C4-2B (cell line): ENCODE measurements around the gene LNP1.

Source experiments
- H3K27ac ChIP-seq: fragments of 450-650 bp; 2 replicates; pipeline ENCODE4 v1.5.1; 2017
- CTCF ChIP-seq: fragments of 450-650 bp; conservative IDR thresholded peaks from 2 replicates; pipeline ENCODE4 v1.5.1; 2017; ENCODE audit warnings: mild to moderate bottlenecking
- ZFX ChIP-seq: fragments of 450-650 bp; IDR thresholded peaks from 2 replicates; pipeline ENCODE4 v1.6.1; 2017

LNP1 gene

GRCh38 chr3:100483529-100483928, 82.2 kb downstream of the LNP1 start:
- peak overlapping the region; percentile 65 for H3K27ac ChIP-seq
- TF ChIP-seq ZFX, result no peak
- no peak for TF ChIP-seq CTCF

GRCh38 chr3:100486808-100487207, 85.5 kb downstream of the LNP1 start:
- H3K27ac ChIP-seq, result no peak overlapping the region
- TF ChIP-seq CTCF, result no peak
- TF ChIP-seq ZFX, result no peak

- no peak for TF ChIP-seq ZFX
- TF ChIP-seq CTCF, result no peak
- H3K27ac ChIP-seq, result no peak overlapping the region
Measured at GRCh38 chr3:100489118-100489517, 87.8 kb downstream of the LNP1 start.

- no peak for TF ChIP-seq ZFX
- peak within 1 kb of the TSS; percentile 18; the same call in 1 of the 2 replicates for H3K27ac ChIP-seq
Measured at GRCh38 chr3:100492059-100493006, 91.0 kb downstream of the LNP1 start, which contains the start of gene TMEM45A. Gene TMEM45A (plus strand): TSS chr3:100492619. CDS start chr3:100555212, 62,593 bp downstream.

GRCh38 chr3:100496711-100497261, 95.4 kb downstream of the LNP1 start:
- TF ChIP-seq ZFX (no peak), CTCF (no peak)
- H3K27ac ChIP-seq, result no peak overlapping the region

- TF ChIP-seq CTCF (no peak), ZFX (no peak)
- H3K27ac ChIP-seq, result peak overlapping the region; percentile 59
Measured at GRCh38 chr3:100499651-100500050, 98.3 kb downstream of the LNP1 start.

GRCh38 chr3:100500320-100500880, 99.1 kb downstream of the LNP1 start:
- TF ChIP-seq ZFX (no peak), CTCF (no peak)
- H3K27ac ChIP-seq, result peak overlapping the region; percentile 69
